HG02840 (cell line): ENCODE data around the gene BPIFB6.

Experiments
- ATAC-seq: cut with Tn5 transposase; IDR thresholded peaks from one replicate; pipeline ENCODE4 v1.9.1; 2021; ENCODE audit warnings: mild to moderate bottlenecking, moderate library complexity, moderate number of reproducible peaks; ENCODE audit not compliant: unreplicated experiment, low FRiP score

The BPIFB6 gene

DNA sequence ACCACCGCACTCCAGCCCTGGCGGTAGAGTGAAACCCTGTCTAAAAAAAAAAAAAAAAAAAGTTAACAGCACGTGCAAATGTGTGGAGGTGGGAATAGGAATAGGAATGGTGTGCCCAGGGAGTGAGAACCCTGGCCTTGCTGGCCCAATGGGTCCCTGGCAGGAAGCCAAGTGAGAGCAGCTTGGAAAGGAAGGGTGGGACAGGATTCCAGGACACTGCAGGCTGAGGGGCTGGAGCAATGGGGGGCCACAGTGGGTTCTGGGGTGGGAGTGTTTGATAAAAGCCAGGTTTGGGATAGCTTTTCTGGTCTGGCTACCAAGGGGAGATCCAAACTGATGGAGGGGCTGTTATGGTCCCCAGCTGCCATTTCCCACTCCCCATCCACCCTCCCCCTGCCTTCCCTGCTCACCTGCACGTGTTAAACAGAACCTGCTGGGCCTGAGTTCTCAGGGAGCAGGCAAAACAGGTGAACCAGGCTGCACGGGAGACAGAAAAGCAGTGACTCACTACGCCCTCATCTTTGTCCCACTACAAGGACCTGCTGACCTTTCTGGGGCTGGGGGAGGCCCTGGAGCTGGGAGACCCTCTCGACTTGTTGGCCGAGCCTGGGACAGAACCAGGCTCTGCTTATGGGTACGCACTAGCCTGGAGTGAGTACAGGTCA lies 30.5 kb upstream of the BPIFB6 start:
- ATAC-seq: no peak

DNA sequence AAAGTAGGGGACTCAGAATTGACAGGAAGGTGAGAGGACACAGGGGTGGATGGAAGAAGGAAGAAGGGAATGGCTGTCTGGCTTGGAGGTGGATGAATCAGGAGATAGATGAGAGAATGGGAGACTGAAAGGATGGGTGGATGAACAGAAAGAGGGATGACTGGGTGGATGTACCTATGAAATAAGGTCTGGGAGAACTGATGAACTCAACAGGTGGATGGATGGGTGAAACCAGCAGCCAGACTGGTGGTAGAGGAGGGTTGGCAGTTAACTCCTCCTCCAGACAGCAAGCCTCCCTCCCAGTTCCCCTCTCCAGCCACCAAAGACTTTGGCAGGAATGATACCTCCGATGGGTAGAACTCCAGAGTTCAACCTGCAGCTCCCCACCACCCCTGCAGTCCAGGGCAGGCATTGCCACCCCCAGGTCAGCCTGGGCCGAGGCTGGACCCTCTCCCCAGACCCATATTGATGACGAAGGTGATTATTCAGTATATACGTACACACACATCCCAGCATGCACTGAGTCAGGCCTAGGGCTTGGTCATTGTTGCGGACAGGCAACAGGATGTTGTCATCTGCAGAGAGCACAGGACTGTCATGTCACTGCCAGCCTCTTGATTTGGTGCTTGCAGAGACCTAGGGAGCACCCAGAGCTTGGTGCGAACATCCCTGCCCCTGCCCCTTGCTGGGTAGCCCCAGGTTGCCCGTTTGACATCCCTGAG lies 29.2 kb upstream of the BPIFB6 start:
- ATAC-seq: no peak

- ATAC-seq: no peak
Measured at GRCh38 chr20:33004141-33004751, 27.2 kb upstream of the BPIFB6 start, which contains the start of gene SUN5. Gene SUN5 (minus strand): TSS chr20:33004433. CDS start chr20:33004340, 93 bp downstream.

GRCh38 chr20:33005132-33005566 lies 26.3 kb upstream of the BPIFB6 start:
- ATAC-seq: no peak

DNA sequence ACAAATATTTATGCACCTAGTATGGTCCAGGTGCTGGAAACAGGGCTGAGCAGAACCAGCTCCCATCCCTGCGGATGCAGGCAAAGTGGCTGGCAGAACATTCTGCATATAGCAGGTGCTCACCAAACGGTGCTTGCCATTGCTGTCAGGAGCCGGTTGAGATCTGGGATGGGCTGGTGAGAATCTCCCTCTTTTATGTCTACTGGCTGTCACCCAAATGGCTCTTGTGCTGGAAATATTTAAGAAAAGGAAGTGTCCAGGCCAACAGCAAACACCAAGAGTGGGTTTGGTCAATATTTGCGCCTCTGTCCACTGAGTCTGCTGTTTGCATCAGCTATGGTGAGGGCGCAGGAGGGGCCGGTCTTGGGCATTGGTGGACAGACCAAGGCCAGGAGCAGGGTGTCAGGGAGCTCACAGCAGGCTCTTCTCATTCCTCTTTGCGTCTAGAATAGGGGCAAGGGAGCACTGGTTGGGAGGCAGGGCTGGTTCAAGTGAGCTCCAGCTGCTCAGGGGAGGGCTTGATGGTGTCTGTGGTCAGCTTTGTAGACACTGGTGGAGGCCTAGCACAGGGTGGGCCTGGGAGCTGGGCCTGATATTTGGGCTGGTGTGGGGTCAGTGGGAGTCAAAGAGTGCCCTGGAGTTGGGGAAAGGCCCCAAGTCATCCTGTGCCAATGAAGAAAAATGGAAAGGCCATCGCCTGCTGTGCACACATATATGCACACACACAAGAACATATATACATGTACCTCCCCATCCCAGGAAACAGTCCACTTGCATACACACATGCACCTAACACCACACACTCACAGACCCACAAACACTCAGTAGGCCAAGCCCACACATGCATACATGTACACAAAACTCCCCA lies 25.3 kb upstream of the BPIFB6 start:
- ATAC-seq: no peak

DNA sequence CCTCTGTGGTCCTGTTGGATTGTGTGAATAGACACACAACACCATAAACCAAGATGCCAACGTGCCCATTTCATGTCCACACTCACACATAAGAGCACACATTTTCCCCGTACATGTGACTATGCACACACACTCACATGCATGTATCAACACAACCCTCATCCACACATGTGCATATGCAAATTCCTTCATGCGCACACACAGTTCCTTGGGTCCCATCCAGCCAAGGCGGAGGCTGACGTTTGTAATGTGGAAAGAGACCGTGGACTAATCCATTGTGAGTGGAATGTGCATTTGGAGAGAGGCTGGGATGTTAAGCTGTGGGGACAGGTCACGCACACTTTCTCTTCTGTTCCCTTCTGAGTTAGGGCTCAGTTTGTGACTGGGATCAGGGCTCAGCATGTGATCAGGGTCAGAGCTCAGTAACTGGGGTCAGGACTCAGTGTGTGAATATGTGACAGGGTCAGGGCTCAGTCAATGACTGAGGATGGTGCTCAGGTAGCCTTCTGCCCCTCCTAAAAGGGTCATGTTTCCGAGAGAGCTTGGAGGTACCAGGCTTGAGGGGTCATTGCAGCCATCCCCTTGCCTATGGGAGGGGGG lies 24.6 kb upstream of the BPIFB6 start:
- no peak for ATAC-seq

DNA sequence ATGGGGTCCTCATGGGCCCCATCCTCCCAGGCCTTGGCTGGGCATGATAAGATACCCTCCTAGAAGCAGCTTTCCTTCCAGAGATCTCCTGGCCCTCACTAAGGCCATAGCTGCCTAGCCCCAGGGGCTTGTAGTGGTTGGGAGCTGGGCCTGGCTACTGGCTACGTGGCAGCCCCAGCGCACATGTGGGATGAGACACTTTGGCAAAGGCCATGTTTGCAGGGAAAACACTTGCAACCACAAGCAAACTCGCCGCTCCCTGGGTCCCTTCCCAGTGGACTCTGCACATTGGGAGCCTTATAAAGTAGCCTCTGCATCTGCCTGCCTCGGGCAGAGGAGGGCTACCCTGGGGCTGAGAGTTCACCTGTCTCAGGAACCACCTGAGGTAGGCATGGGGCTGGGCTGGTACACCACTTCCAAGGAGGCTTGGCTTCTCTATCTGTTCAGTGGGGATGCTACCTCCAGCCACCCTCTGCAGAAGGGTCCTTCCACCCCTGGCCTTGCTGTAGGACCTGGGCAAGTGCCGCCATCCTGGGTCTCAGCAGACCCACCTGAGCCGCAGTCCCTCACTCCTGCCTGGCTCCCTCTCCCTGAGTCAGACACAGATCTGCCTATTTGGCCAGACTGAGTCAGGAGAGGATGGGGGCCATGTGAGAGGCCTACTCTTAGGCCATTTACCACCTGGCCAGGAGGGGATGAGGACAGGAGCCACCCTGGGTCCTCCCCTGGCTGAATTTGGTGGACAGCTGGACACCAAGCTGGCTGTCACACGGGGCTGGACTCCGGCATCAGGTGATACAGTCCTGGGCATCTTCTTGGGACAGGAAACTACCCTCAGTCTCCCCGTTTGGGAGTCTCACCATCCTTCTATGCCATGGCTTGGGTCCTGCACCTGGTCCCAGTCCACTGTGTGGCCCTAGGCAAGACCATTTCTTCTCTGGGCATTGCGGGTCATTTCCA lies 23.8 kb upstream of the BPIFB6 start, which contains the start of gene BPIFB2:
TSS of gene BPIFB2 (plus strand) at position 329 of the 960 bp plus-strand sequence. CDS start 871 bp downstream, outside the sequence.
- no peak for ATAC-seq

- no peak for ATAC-seq
Measured at GRCh38 chr20:33008336-33009213, 22.9 kb upstream of the BPIFB6 start.

- ATAC-seq: no peak
Measured at GRCh38 chr20:33009214-33010132, 22.0 kb upstream of the BPIFB6 start.

DNA sequence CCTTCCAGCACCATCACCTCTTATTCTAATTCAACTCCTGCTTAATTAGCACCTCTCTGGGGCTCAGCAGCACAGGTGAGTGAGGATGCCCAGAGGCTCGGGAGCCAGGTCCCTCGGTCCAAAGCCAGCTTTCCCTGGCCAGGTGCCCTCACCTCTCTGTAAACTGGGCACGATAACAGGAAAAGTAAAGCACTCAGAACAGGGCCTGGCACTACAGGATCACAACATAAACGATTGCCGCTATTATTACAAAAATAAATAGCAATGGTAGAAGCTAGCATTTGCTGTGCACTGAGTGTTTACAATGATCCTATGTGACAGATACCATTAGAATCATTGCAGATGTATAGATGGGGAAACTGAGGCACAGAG lies 21.3 kb upstream of the BPIFB6 start:
- ATAC-seq: no peak

GRCh38 chr20:33010674-33011449 lies 20.6 kb upstream of the BPIFB6 start:
- ATAC-seq: no peak

DNA sequence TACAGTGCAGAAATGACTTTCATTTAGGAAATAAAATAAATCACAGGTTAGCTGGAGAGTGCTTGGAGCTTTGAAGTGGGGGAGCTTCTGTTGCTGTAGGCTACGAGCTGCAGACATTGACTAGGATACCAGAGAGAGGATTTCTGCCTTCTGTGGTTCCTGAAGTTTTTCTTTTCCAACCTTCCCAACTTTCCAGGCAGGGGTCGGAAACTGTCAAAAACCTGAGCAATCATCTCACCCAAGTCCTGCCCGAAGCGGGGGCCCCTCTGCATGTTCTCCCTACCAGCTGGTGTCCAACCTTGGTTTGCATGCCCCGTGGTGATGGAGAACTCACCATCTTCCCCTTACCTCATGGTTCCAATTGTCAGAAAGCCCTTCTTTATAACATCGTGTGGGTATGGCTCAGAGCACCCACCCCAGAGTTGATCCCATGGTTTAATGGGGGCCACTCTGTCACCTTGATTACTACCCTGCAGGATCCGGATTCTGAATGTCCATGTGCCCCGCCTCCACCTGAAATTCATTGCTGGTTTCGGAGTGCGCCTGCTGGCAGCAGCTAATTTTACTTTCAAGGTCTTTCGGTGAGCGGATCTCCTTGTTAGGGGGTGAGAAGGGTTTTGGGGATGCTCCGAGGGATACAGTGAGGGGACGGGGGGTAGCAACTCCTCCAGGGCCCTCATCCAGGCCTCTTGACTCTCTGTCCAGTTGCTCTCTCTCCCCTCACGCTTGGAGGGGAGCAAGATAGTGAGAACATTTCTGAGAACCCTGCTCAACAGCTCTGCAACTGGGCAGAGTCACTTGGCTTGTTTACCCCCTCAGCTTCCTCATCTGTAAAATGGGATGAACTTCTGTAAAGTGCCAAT lies 18.9 kb upstream of the BPIFB6 start:
- ATAC-seq: no peak

DNA sequence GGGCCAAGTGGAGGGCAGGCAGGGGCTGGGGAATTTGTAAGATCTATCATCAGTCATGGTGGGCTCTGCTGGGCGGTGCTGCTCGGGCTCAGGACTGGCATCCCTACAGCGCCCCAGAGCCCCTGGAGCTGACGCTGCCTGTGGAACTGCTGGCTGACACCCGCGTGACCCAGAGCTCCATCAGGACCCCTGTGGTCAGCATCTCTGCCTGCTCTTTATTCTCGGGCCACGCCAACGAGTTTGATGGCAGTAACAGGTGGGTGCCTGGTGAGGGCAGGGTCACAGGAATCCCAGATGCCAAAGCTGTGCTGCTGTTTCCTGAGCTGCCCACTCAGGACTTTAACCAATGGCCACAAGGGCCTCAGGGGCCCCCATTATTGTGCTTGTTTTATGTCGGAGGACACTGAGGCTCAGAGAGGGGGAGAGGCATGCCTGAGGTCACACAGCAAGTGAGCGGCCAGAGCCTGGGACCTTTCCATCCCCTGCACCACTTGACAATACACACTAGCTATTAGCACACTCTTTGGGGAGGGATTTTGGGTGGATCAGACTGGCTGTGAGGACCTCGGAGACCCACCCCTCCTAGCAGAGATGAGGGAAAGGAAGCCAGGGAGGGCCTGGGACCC lies 17.6 kb upstream of the BPIFB6 start:
- no peak for ATAC-seq

GRCh38 chr20:33014336-33015113 lies 16.9 kb upstream of the BPIFB6 start:
- ATAC-seq: no peak
